ENCODE results near the gene GRM1. TPM values are rescaled to one million over a fixed set of nuclear protein-coding genes. Genes with fewer than 3 reads are reported as not detected.

Gene GRM1
- total and polyA plus RNA-seq, 2 donors (not counting 1 experiment from before 2014, with no cell fraction given) = 0.17 TPM; not detected in 1

DNA sequence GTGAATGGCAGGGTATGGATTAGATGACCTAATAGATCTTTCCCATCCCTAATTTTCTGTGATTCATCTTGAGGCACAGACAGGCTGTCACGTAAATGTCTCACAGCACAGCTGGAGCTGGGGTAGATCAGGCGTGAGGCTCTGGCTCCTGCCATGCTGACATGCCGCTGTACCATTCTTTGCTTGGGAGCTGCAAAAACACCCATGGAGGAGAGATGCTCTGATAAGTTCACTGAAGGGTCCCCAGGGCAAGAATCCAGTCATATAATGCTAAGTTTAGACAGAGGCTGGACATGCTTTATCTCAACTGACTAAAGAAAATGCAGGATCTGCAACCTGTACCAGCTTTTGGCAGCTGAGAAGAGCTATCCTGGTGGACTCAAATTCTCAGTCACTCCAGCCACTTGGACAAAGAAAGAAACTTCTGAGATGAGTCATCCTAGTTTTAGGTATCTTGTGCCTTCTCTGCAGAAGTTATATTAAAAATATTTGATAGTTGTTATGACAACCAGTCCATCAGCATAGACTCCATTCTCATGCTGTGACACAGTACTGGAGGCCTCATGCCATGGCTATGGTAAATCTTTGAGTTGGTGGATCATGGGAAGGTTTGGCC is 329.7 kb downstream of the GRM1 start:
- no peak overlapping the region for H2AFZ ChIP-seq (ENCODE audit: low read length)
- TF ChIP-seq EZH2 (IDR thresholded peaks at IDR 0.05; ENCODE audit: low read length, missing control alignments) = no peak
- TF ChIP-seq, protein P1, sequence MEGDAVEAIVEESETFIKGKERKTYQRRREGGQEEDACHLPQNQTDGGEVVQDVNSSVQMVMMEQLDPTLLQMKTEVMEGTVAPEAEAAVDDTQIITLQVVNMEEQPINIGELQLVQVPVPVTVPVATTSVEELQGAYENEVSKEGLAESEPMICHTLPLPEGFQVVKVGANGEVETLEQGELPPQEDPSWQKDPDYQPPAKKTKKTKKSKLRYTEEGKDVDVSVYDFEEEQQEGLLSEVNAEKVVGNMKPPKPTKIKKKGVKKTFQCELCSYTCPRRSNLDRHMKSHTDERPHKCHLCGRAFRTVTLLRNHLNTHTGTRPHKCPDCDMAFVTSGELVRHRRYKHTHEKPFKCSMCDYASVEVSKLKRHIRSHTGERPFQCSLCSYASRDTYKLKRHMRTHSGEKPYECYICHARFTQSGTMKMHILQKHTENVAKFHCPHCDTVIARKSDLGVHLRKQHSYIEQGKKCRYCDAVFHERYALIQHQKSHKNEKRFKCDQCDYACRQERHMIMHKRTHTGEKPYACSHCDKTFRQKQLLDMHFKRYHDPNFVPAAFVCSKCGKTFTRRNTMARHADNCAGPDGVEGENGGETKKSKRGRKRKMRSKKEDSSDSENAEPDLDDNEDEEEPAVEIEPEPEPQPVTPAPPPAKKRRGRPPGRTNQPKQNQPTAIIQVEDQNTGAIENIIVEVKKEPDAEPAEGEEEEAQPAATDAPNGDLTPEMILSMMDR (conservative IDR thresholded peaks at IDR 0.05 in 1 of 2, IDR thresholded peaks at IDR 0.05 in 1 of 2; ENCODE audit: low read depth in 1 of 2, low read length in 2 of 2) = no peak
- peaks cover 5% of the 10 kb centered on the region for H3K4me1 ChIP-seq (ENCODE audit: control insufficient read depth, extremely low read depth, insufficient read depth, low read length)
- peak overlapping the region; percentile 17 for H3K27ac ChIP-seq (ENCODE audit: insufficient read depth, low read length)
- H3K36me3 ChIP-seq (ENCODE audit: control insufficient read depth, insufficient read depth, low read length) = no peaks in the 10 kb centered on the region
- H4K20me1 ChIP-seq (ENCODE audit: control insufficient read depth, extremely low read depth, insufficient read depth, low read length) = no peaks in the 10 kb centered on the region
- H3K4me2 ChIP-seq (ENCODE audit: extremely low read depth, insufficient read depth, low read length) = peak overlapping the region; percentile 7
- H3K4me3 ChIP-seq (replicated peaks in 1 of 4; ENCODE audit: control extremely low read depth in 1 of 4, insufficient read depth in 1 of 4, low read depth in 3 of 4, low read length in 4 of 4) = no peak overlapping the region
- H3K9me3 ChIP-seq (ENCODE audit: control insufficient read depth, insufficient read depth, low read depth, low read length) = no peaks in the 10 kb centered on the region
- H3K27me3 ChIP-seq (ENCODE audit: control insufficient read depth, insufficient read depth, low read length) = no peaks in the 10 kb centered on the region
- peak; percentile 21 to 75 for DNase-seq (ENCODE audit: low read depth in 2 of 2)
- no peaks in the 10 kb centered on the region for H3K79me2 ChIP-seq (ENCODE audit: control insufficient read depth, insufficient read depth, low read length)
- H3K9ac ChIP-seq (ENCODE audit: insufficient read depth, low read length) = no peak overlapping the region

DNA sequence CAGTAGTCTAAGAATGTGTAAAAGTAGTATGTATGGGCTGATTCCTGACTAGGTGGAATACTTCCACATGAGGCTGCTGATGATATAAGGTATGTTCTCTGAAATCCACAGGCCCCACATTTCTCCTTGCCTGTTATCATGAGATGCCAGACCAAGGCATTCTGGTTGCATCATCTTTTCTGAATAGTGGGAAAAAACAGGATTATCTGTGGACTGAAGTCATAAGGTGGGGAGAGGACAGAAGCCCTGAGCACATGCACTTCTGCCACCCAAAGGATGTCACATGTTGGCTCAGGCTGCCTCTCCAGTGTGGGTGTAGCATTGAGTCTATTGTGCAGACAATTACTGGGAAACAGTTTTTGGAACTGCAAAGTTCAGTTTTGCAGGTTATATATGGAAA is 330.3 kb downstream of the GRM1 start:
- peaks cover 5% of the 10 kb centered on the region for H3K4me1 ChIP-seq (ENCODE audit: control insufficient read depth, extremely low read depth, insufficient read depth, low read length)
- no peak overlapping the region for H3K4me2 ChIP-seq (ENCODE audit: extremely low read depth, insufficient read depth, low read length)
- H3K9me3 ChIP-seq (ENCODE audit: control insufficient read depth, insufficient read depth, low read depth, low read length) = no peaks in the 10 kb centered on the region
- H3K4me3 ChIP-seq (replicated peaks in 1 of 4; ENCODE audit: control extremely low read depth in 1 of 4, insufficient read depth in 1 of 4, low read depth in 3 of 4, low read length in 4 of 4) = no peak overlapping the region
- H3K9ac ChIP-seq (ENCODE audit: insufficient read depth, low read length) = no peak overlapping the region
- no peaks in the 10 kb centered on the region for H3K27me3 ChIP-seq (ENCODE audit: control insufficient read depth, insufficient read depth, low read length)
- TF ChIP-seq, protein P1 (conservative IDR thresholded peaks at IDR 0.05 in 1 of 2, IDR thresholded peaks at IDR 0.05 in 1 of 2; ENCODE audit: low read depth in 1 of 2, low read length in 2 of 2) = no peak
- TF ChIP-seq EZH2 (IDR thresholded peaks at IDR 0.05; ENCODE audit: low read length, missing control alignments) = no peak
- no peaks in the 10 kb centered on the region for H4K20me1 ChIP-seq (ENCODE audit: control insufficient read depth, extremely low read depth, insufficient read depth, low read length)
- H2AFZ ChIP-seq (ENCODE audit: low read length) = no peak overlapping the region
- H3K27ac ChIP-seq (ENCODE audit: insufficient read depth, low read length) = no peak overlapping the region
- no peak for DNase-seq (ENCODE audit: low read depth in 2 of 2)
- H3K36me3 ChIP-seq (ENCODE audit: control insufficient read depth, insufficient read depth, low read length) = no peaks in the 10 kb centered on the region
- no peaks in the 10 kb centered on the region for H3K79me2 ChIP-seq (ENCODE audit: control insufficient read depth, insufficient read depth, low read length)

DNA sequence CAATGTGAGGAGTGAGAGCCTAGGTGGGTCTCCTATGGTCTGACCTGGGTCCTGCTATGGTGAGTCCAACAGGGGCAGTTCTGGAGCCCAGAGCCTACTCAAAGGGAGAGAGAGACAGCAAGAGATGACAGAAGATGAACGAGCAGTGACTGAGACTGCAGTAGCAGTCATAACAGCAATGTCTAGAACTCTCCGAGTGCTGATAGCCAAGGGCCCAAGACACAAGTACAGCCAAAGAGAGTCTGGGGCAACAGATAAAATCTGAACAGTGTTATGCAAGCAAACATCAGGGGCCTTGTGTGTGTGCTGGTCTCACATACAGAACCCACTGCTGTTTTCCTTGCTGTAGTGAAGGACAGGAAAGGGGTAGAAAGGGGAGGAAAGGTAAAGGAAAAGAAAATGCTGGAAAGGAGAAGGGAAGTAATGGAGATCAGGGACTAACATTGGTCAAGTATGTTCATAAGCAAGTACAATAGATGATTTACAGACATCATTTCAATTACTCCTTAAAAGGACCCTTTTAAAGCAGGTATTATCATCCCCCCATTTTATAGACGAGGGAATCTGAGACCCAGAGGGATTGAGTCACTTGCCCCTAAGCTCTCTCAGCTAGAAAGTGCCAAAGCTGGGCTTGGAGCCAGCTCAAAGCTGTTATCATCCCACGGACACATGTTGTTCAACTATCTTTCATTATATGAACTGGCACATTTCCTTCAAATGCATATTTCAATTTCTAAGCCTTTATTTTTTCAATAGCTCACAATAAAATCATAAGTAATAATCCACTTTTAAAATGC is 332.5 kb downstream of the GRM1 start:
- no peak overlapping the region for H3K27ac ChIP-seq (ENCODE audit: insufficient read depth, low read length)
- DNase-seq (ENCODE audit: low read depth in 2 of 2) = peak; percentile 38 to 42
- no peak for TF ChIP-seq EZH2 (IDR thresholded peaks at IDR 0.05; ENCODE audit: low read length, missing control alignments)
- TF ChIP-seq, protein P1 (conservative IDR thresholded peaks at IDR 0.05 in 1 of 2, IDR thresholded peaks at IDR 0.05 in 1 of 2; ENCODE audit: low read depth in 1 of 2, low read length in 2 of 2) = no peak
- no peak overlapping the region for H2AFZ ChIP-seq (ENCODE audit: low read length)
- H3K9ac ChIP-seq (ENCODE audit: insufficient read depth, low read length) = no peak overlapping the region
- peaks cover 5% of the 10 kb centered on the region for H3K4me1 ChIP-seq (ENCODE audit: control insufficient read depth, extremely low read depth, insufficient read depth, low read length)
- no peak overlapping the region for H3K4me2 ChIP-seq (ENCODE audit: extremely low read depth, insufficient read depth, low read length)
- H4K20me1 ChIP-seq (ENCODE audit: control insufficient read depth, extremely low read depth, insufficient read depth, low read length) = no peaks in the 10 kb centered on the region
- H3K79me2 ChIP-seq (ENCODE audit: control insufficient read depth, insufficient read depth, low read length) = no peaks in the 10 kb centered on the region
- no peak overlapping the region for H3K4me3 ChIP-seq (replicated peaks in 1 of 4; ENCODE audit: control extremely low read depth in 1 of 4, insufficient read depth in 1 of 4, low read depth in 3 of 4, low read length in 4 of 4)
- no peaks in the 10 kb centered on the region for H3K27me3 ChIP-seq (ENCODE audit: control insufficient read depth, insufficient read depth, low read length)
- H3K36me3 ChIP-seq (ENCODE audit: control insufficient read depth, insufficient read depth, low read length) = no peaks in the 10 kb centered on the region
- no peaks in the 10 kb centered on the region for H3K9me3 ChIP-seq (ENCODE audit: control insufficient read depth, insufficient read depth, low read depth, low read length)
